Brain microvascular endothelial cell (primary cell): ENCODE results near the gene COL7A1.

Source experiments
- DNase-seq: peaks from one replicate; pipeline ENCODE4 v3.0.0-alpha.2; 2020
- H3K27ac ChIP-seq: fragments of 250-450 bp; sonication (Bioruptor Pico); 2 replicates; pipeline ENCODE4 v1.5.1; 2020; ENCODE audit warnings: mild to moderate bottlenecking, moderate library complexity
- H3K27me3 ChIP-seq: fragments of 250-450 bp; sonication (Bioruptor Pico); replicated peaks from 2 replicates; pipeline ENCODE4 v1.5.1; 2020; ENCODE audit warnings: mild to moderate bottlenecking
- H3K36me3 ChIP-seq: fragments of 250-450 bp; sonication (Bioruptor Pico); replicated peaks from 2 replicates; pipeline ENCODE4 v1.5.1; 2020; ENCODE audit warnings: mild to moderate bottlenecking
- H3K4me3 ChIP-seq: 2 replicates; pipeline ENCODE4 v1.5.1; 2011; ENCODE audit warnings: low read depth, mild to moderate bottlenecking, control low read depth, low read length, moderate library complexity
- CTCF ChIP-seq: IDR thresholded peaks from 2 replicates; pipeline ENCODE4 v1.5.1; 2011; ENCODE audit warnings: low read depth, mild to moderate bottlenecking, moderate library complexity, low read length, control low read depth, inconsistent platforms; ENCODE audit errors: missing control alignments
- in situ Hi-C: cut with HindIII; loops from 2 replicates; pipeline ENCODE4 v1.10.0; 2017; ENCODE audit warnings: low sequenced_read_pairs, low pct_ligation_motif_present

The COL7A1 gene

GRCh38 chr3:48596676-48597407 lies 1.7 kb upstream of the COL7A1 start:
- Histone ChIP-seq H3K27ac (no peak overlapping the region), H3K27me3 (no peaks in the 10 kb centered on the region), H3K4me3 (no peak overlapping the region), H3K36me3 (peaks cover 37% of the 10 kb centered on the region)
- DNase-seq: no peak
- in situ Hi-C loops: no loop called here
- no peak for TF ChIP-seq CTCF

- no peak overlapping the region for H3K4me3 ChIP-seq
- H3K36me3 ChIP-seq: peaks cover 30% of the 10 kb centered on the region
- H3K27me3 ChIP-seq: no peaks in the 10 kb centered on the region
- peak overlapping the region; percentile 27 for H3K27ac ChIP-seq
- in situ Hi-C loops: no loop called here
- DNase-seq: no peak
- TF ChIP-seq CTCF: no peak
Measured at GRCh38 chr3:48596157-48596556, 1.0 kb upstream of the COL7A1 start.

GRCh38 chr3:48595526-48596121 lies 495 bp upstream of the COL7A1 start:
- TF ChIP-seq CTCF: no peak
- Histone ChIP-seq H3K27me3 (no peaks in the 10 kb centered on the region), H3K36me3 (peaks cover 24% of the 10 kb centered on the region), H3K27ac (peak overlapping the region; percentile 27), H3K4me3 (peak overlapping the region; percentile 65)
- in situ Hi-C loops: no loop called here
- DNase-seq: peak; percentile 68

GRCh38 chr3:48594417-48595049 lies 596 bp downstream of the COL7A1 start:
- in situ Hi-C loops: no loop called here

GRCh38 chr3:48593337-48593736 lies 1.8 kb downstream of the COL7A1 start:
- no peak overlapping the region for H3K27ac ChIP-seq
- H3K4me3 ChIP-seq: peak overlapping the region; percentile 65
- in situ Hi-C loops: no loop called here
- H3K27me3 ChIP-seq: no peaks in the 10 kb centered on the region
- DNase-seq: no peak
- no peak for TF ChIP-seq CTCF
- H3K36me3 ChIP-seq: peaks cover 8% of the 10 kb centered on the region

More at GRCh38 chr3:48594417-48595049, 596 bp downstream of the COL7A1 start:
- no peak for DNase-seq
- H3K36me3 ChIP-seq: peaks cover 14% of the 10 kb centered on the region
- peak overlapping the region; percentile 65 for H3K4me3 ChIP-seq
- no peaks in the 10 kb centered on the region for H3K27me3 ChIP-seq
- H3K27ac ChIP-seq: no peak overlapping the region
- no peak for TF ChIP-seq CTCF
